Measurements from ENCODE around the gene CRACDL. TPM values are rescaled to one million over a fixed set of nuclear protein-coding genes. Genes with fewer than 3 reads are reported as not detected.

Gene CRACDL
- total and polyA plus RNA-seq, 7 donors: 0.36 to 8.8 (median 1.5) TPM

- no peaks in the 10 kb centered on the region for H3K36me3 ChIP-seq
- H3K9me3 ChIP-seq: peaks cover 0 to 2% (median 0%) of the 10 kb centered on the region in 4 donors
- no peak for TF ChIP-seq EP300 (IDR thresholded peaks at IDR 0.05)
- no peak for TF ChIP-seq POLR2A (IDR thresholded peaks at IDR 0.05)
- DNase-seq: no peak
- no peak overlapping the region for H3K27ac ChIP-seq
- H3K4me1 ChIP-seq: no peaks in the 10 kb centered on the region
- H3K27me3 ChIP-seq: no peaks in the 10 kb centered on the region
- intact Hi-C loops (cut with DNase I): no loop called here
- 74 to 87% methylated on average over 4 of the region's 4 CpGs for WGBS, 2 donors
- no peak overlapping the region for H3K4me3 ChIP-seq
Measured at GRCh38 chr2:98924038-98924830, 11.8 kb downstream of the CRACDL start.

DNA sequence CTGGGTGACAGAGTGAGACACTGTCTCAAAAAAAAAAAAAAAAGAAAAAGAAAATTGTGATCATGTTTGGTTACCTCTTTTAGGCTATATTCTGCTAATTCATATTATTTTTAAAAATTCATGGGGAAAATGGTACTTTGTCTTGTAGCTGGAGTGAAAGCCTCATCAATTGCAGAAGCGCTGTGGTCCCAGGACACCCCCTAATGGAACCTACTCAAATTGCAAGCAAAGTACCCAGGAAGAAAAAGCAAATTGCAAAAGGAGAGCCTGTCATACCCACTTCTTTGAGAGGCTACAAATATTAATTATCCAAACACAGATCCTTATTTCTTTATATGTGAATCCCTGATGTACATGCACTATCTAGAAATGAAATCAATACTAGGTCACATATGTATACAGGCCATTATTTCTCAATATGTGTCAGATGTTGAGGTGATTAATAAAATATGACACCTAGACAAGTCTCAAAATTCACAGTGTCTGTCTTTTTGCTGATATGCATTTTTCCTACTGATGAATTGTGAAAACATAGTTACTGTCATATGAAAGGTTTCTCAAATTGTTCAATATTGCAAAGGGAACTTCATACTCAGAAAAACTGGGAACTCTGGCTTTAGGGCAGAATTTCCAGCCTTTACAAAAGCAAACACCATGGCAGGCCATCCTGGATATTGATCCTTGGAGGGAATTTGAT is 12.6 kb downstream of the CRACDL start:
- 83 to 92% methylated on average over 1 of the region's 1 CpG for whole genome bisulfite sequencing, 2 donors
- DNase-seq: no peak
- Histone ChIP-seq H3K36me3 (no peaks in the 10 kb centered on the region), H3K4me3 (no peak overlapping the region), H3K4me1 (no peaks in the 10 kb centered on the region), H3K9me3 (peaks cover 0 to 2% (median 0%) of the 10 kb centered on the region in 4 donors), H3K27ac (no peak overlapping the region), H3K27me3 (no peaks in the 10 kb centered on the region)
- intact Hi-C loops (cut with DNase I): no loop called here
- TF ChIP-seq, protein P1, sequence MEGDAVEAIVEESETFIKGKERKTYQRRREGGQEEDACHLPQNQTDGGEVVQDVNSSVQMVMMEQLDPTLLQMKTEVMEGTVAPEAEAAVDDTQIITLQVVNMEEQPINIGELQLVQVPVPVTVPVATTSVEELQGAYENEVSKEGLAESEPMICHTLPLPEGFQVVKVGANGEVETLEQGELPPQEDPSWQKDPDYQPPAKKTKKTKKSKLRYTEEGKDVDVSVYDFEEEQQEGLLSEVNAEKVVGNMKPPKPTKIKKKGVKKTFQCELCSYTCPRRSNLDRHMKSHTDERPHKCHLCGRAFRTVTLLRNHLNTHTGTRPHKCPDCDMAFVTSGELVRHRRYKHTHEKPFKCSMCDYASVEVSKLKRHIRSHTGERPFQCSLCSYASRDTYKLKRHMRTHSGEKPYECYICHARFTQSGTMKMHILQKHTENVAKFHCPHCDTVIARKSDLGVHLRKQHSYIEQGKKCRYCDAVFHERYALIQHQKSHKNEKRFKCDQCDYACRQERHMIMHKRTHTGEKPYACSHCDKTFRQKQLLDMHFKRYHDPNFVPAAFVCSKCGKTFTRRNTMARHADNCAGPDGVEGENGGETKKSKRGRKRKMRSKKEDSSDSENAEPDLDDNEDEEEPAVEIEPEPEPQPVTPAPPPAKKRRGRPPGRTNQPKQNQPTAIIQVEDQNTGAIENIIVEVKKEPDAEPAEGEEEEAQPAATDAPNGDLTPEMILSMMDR (IDR thresholded peaks at IDR 0.05): no peak
- TF ChIP-seq POLR2AphosphoS5 (IDR thresholded peaks at IDR 0.05) (no peak), POLR2A (IDR thresholded peaks at IDR 0.05) (no peak), EP300 (IDR thresholded peaks at IDR 0.05) (no peak)

DNA sequence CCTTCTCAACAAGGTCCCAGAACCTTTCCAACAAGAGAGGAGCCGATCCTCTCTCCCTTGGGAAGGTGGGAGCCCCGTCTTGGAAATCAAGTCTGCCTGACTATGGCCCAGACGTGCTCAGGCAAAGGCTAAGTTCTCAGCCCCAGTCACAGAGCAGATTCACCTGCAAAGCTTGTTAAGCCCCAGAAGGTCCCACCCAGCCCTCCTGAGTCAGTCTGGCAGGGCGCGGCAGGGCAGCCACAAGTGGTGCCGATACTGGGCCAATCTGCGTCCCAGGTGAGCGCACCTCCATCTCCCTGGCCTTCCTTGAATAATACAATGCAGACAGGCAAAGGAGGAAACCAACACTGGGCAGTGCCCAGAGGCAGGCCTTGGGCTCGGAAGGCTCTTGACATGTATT is 15.0 kb downstream of the CRACDL start:
- Histone ChIP-seq H3K4me3 (no peak overlapping the region), H3K27me3 (no peaks in the 10 kb centered on the region), H3K27ac (no peak overlapping the region), H3K9me3 (peaks cover 0 to 2% (median 0%) of the 10 kb centered on the region in 4 donors), H3K36me3 (no peaks in the 10 kb centered on the region), H3K4me1 (peaks cover 0 to 8% (median 3%) of the 10 kb centered on the region in 4 donors)
- TF ChIP-seq POLR2A (IDR thresholded peaks at IDR 0.05) (no peak), EP300 (IDR thresholded peaks at IDR 0.05) (no peak)
- TF ChIP-seq, protein P1 (IDR thresholded peaks at IDR 0.05): no peak
- no peak for DNase-seq
- intact Hi-C loops (cut with DNase I): no loop called here
- WGBS, 2 donors: 82 to 89% methylated on average over 9 of the region's 9 CpGs

DNA sequence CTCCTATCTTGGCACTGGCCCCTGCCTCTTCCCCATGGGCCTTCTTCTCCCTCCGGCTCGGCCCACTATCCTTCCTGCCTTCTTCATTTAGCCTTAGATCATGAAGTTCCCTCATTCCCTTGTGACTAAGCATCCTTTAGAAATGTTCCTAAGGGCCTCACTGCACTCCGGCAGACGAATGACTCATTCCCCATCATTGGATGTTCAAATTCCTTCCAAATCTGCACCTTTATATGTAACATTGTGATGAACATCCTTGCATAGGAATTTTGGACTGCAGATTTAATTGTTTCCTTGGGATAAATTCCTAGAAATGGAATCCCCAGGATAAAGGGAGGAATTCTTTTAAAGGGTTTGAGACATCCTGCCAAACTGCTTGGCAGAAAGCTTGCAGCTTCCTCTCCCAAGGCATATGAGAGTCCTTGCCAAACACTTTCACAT is 19.0 kb downstream of the CRACDL start:
- no peaks in the 10 kb centered on the region for H3K36me3 ChIP-seq
- TF ChIP-seq POLR2A (IDR thresholded peaks at IDR 0.05): no peak
- TF ChIP-seq POLR2AphosphoS5 (IDR thresholded peaks at IDR 0.05): no peak
- TF ChIP-seq, protein P1 (IDR thresholded peaks at IDR 0.05): no peak
- TF ChIP-seq EP300 (IDR thresholded peaks at IDR 0.05): no peak
- intact Hi-C loops (cut with DNase I): no loop called here
- peak overlapping the region in 2 of 4 donors; percentile 16 to 53 for H3K27ac ChIP-seq
- H3K9me3 ChIP-seq: no peaks in the 10 kb centered on the region
- H3K27me3 ChIP-seq: no peaks in the 10 kb centered on the region
- H3K4me3 ChIP-seq: no peak overlapping the region
- WGBS, 2 donors: 76 to 77% methylated on average over 4 of the region's 4 CpGs
- DNase-seq: no peak
- H3K4me1 ChIP-seq: peaks cover 0 to 19% (median 10%) of the 10 kb centered on the region in 4 donors

DNA sequence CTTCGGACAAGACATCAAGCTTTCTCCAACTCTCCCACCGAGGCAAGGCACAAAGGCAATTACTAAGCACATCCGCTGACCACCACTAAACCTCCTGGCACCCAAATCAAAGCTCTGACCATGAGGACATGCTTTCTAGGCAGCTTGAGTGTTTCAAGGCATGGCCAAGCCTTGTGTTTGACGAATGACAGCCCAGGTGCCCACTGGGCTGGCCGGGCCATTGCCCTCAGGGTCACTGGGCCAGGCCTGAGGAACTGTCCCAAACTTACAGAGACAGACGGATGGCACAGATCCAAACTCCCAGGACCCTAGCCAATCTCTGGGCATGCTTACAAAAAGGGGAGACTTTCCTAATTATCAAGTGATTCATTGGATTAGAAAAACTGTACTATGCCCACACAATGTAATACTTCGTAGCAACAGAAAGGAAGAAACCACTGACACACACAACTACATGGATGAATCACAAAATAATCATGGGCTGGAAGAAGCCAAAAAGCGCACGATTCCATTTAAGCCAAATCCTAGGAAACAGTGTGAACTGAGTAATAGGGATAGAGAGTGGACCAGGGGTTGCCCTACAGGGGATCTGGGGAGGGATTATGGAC is 20.2 kb downstream of the CRACDL start:
- Histone ChIP-seq H3K36me3 (no peaks in the 10 kb centered on the region), H3K9me3 (no peaks in the 10 kb centered on the region), H3K4me1 (peaks cover 0 to 22% (median 11%) of the 10 kb centered on the region in 4 donors), H3K27me3 (no peaks in the 10 kb centered on the region), H3K27ac (no peak overlapping the region), H3K4me3 (no peak overlapping the region)
- TF ChIP-seq, protein P1 (IDR thresholded peaks at IDR 0.05): no peak
- TF ChIP-seq EP300 (IDR thresholded peaks at IDR 0.05): no peak
- TF ChIP-seq POLR2A (IDR thresholded peaks at IDR 0.05): no peak
- TF ChIP-seq POLR2AphosphoS5 (IDR thresholded peaks at IDR 0.05): no peak
- intact Hi-C loops (cut with DNase I): no loop called here
- peak; percentile 20 for DNase-seq
- WGBS, 2 donors: 88 to 91% methylated on average over 9 of the region's 9 CpGs
